Neural cell (in vitro differentiated cells): ENCODE results near the gene PDE11A. TPM values are rescaled to one million over a fixed set of nuclear protein-coding genes. Genes with fewer than 3 reads are reported as not detected.

Source experiments
- H2AFZ ChIP-seq: fragments of 200-600, 300-800 bp; sonication (generic), shearing (Covaris generic); 2 replicates; pipeline ENCODE4 v1.6.0; 2014; ENCODE audit warnings: low read depth, mild to moderate bottlenecking, antibody characterized with exemption, low read length, moderate library complexity
- H3F3A ChIP-seq: fragments of 200-600 bp; shearing (Covaris generic); 2 replicates; pipeline ENCODE4 v1.6.1; 2016; ENCODE audit warnings: mild to moderate bottlenecking, moderate library complexity, mixed read lengths, antibody characterized with exemption, low read length; ENCODE audit not compliant: insufficient read depth, poor library complexity, severe bottlenecking
- H3K27ac ChIP-seq: fragments of 200-600, 300-800 bp; sonication (generic), shearing (Covaris generic); 2 replicates; pipeline ENCODE4 v1.5.1; 2014; ENCODE audit warnings: mild to moderate bottlenecking, low read length, moderate library complexity
- H3K27me3 ChIP-seq: fragments of 300-800, 200-600 bp; sonication (generic), shearing (Covaris generic); 2 replicates; pipeline ENCODE4 v1.6.0; 2014; ENCODE audit warnings: mild to moderate bottlenecking, low read depth, low read length, moderate library complexity; ENCODE audit not compliant: insufficient read depth
- H3K36me3 ChIP-seq: fragments of 300-800, 200-600 bp; sonication (generic), shearing (Covaris generic); 2 replicates; pipeline ENCODE4 v1.5.1; 2014; ENCODE audit warnings: mild to moderate bottlenecking, antibody characterized with exemption, low read length, moderate library complexity; ENCODE audit not compliant: insufficient read depth
- H3K4me2 ChIP-seq: fragments of 300-800, 200-600 bp; sonication (generic), shearing (Covaris generic); 2 replicates; pipeline ENCODE4 v1.6.0; 2014; ENCODE audit warnings: mild to moderate bottlenecking, low read length
- H3K4me3 ChIP-seq: fragments of 300-800, 200-600 bp; sonication (generic), shearing (Covaris generic); 2 replicates; pipeline ENCODE4 v1.5.1; 2014; ENCODE audit warnings: mild to moderate bottlenecking, low read length, moderate library complexity
- H3K79me2 ChIP-seq: fragments of 200-600 bp; shearing (Covaris generic); replicated peaks from 2 replicates; pipeline ENCODE4 v1.6.0; 2014; ENCODE audit warnings: mild to moderate bottlenecking, low read length, moderate library complexity; ENCODE audit not compliant: insufficient read depth
- H3K9ac ChIP-seq: fragments of 300-800, 200-600 bp; sonication (generic), shearing (Covaris generic); 2 replicates; pipeline ENCODE4 v1.6.1; 2016; ENCODE audit warnings: mild to moderate bottlenecking, low read length, mixed read lengths
- H3K9me2 ChIP-seq: fragments of 200-600 bp; shearing (Covaris generic); 2 replicates; pipeline ENCODE4 v1.6.1; 2016; ENCODE audit warnings: mild to moderate bottlenecking, low read length, mixed read lengths; ENCODE audit not compliant: insufficient read depth
- H3K9me3 ChIP-seq: fragments of 200-600, 300-800 bp; sonication (generic), shearing (Covaris generic); 2 replicates; pipeline ENCODE4 v1.6.1; 2016; ENCODE audit warnings: mild to moderate bottlenecking, mixed run types, low read length, moderate library complexity, mixed read lengths
- H4K20me1 ChIP-seq: fragments of 200-600 bp; shearing (Covaris generic); 2 replicates; pipeline ENCODE4 v1.6.1; 2016; ENCODE audit warnings: mild to moderate bottlenecking, mixed run types; ENCODE audit not compliant: insufficient read depth
- CTCF ChIP-seq: fragments of 450-650 bp; IDR thresholded peaks from 2 replicates; pipeline ENCODE4 v1.5.1; 2014; ENCODE audit warnings: antibody characterized with exemption, mild to moderate bottlenecking, moderate library complexity; ENCODE audit not compliant: poor library complexity, severe bottlenecking
- EP300 ChIP-seq: fragments of 450-650 bp; conservative IDR thresholded peaks from 2 replicates; pipeline ENCODE4 v1.6.1; 2014; ENCODE audit warnings: antibody characterized with exemption, mild to moderate bottlenecking, moderate library complexity; ENCODE audit not compliant: poor library complexity, severe bottlenecking
- EZH2 ChIP-seq: fragments of 200-600, 300-800 bp; shearing (Covaris generic), sonication (generic); IDR thresholded peaks from 2 replicates; pipeline ENCODE4 v1.6.1; 2014; ENCODE audit warnings: antibody characterized with exemption, low read length, borderline replicate concordance, mild to moderate bottlenecking; ENCODE audit not compliant: insufficient read depth, poor library complexity, severe bottlenecking
- MXI1 ChIP-seq: fragments of 450-650 bp; conservative IDR thresholded peaks from 2 replicates; pipeline ENCODE4 v1.6.1; 2014; ENCODE audit warnings: antibody characterized with exemption, mild to moderate bottlenecking; ENCODE audit not compliant: poor library complexity, severe bottlenecking
- POLR2AphosphoS5 ChIP-seq: IDR thresholded peaks from 2 replicates; pipeline ENCODE4 v1.6.1; 2012
- RAD21 ChIP-seq: fragments of 450-650 bp; conservative IDR thresholded peaks from 2 replicates; pipeline ENCODE4 v1.6.1; 2014; ENCODE audit warnings: antibody characterized with exemption, mild to moderate bottlenecking, moderate library complexity
- REST ChIP-seq: IDR thresholded peaks from 2 replicates; pipeline ENCODE4 v1.6.1; 2012; ENCODE audit warnings: borderline replicate concordance
- SMC3 ChIP-seq: fragments of 450-650 bp; conservative IDR thresholded peaks from 2 replicates; pipeline ENCODE4 v1.6.1; 2014; ENCODE audit warnings: antibody characterized with exemption, mild to moderate bottlenecking, moderate library complexity; ENCODE audit not compliant: poor library complexity
- TAF1 ChIP-seq: IDR thresholded peaks from 2 replicates; pipeline ENCODE4 v1.6.1; 2012; ENCODE audit warnings: low read depth
- polyA plus RNA-seq: library from polyadenylated mRNA; depleted of rRNA; stranded (reverse); fragments of >200 nt; gene quantifications from 2 replicates; pipeline ENCODE4 v1.2.3, GENCODE V29; 2014

Gene PDE11A
- polyA plus RNA-seq, 1 donor from 2014 or later: 0.89 TPM

DNA sequence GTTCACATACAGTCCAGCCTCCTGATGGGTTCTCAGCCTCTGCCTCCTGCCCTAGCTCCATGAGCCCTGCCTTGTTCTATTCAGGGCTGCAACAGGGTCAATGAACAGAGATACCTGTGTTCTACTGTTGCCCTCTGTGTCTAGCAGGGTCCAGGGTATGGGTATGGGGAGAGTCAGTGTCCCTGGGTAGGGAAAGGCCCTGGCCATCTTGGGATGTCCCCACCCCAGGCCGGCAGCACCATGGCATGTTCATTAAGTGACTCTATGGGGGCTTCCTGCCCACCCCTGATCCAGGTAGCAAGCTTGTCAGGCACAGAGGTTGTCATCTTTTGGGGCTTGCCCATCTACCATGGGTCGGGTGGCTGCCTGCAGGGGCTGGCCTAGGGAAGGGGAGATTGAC, 13.5 kb downstream of the PDE11A start:
- Histone ChIP-seq H3K4me3 (no peak overlapping the region), H3K9me2 (no peaks in the 10 kb centered on the region), H3K27ac (no peak overlapping the region), H4K20me1 (no peaks in the 10 kb centered on the region), H3K9ac (no peak overlapping the region), H2AFZ (no peak overlapping the region), H3K79me2 (no peaks in the 10 kb centered on the region), H3K27me3 (no peaks in the 10 kb centered on the region), H3K9me3 (no peaks in the 10 kb centered on the region), H3K36me3 (no peaks in the 10 kb centered on the region), H3F3A (no peaks in the 10 kb centered on the region), H3K4me2 (no peak overlapping the region)
- TF ChIP-seq TAF1 (no peak), CTCF (no peak), SMC3 (no peak), POLR2AphosphoS5 (no peak), EZH2 (no peak), EP300 (no peak), REST (no peak), RAD21 (no peak), MXI1 (no peak)

DNA sequence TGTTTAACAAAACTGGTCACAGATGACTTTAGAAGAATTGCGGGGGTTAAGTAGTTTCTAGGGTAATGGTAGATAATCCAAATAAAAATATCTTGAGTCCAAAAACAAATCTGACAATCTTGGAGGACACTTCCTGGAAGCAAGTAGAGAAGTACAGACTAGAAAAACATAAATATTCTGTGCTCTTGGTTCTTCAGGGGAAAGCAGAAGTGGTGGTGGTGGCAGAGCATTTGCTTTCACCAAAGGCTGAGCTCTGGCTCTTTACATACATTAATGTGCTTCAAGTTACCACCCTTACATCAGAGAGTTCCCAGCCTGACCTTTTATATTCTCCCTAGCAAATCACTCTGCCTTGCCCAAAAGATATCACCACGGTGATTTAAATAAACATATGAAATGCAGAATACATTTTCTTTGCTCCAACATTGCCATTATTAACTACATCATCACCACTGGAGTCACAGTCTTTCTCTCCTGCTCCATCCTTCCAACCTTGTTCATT, 15.3 kb downstream of the PDE11A start:
- Histone ChIP-seq H3K9ac (no peak overlapping the region), H3K9me2 (no peaks in the 10 kb centered on the region), H4K20me1 (no peaks in the 10 kb centered on the region), H3F3A (no peaks in the 10 kb centered on the region), H3K27ac (no peak overlapping the region), H3K79me2 (no peaks in the 10 kb centered on the region), H3K36me3 (no peaks in the 10 kb centered on the region), H3K9me3 (no peaks in the 10 kb centered on the region), H3K27me3 (no peaks in the 10 kb centered on the region), H3K4me3 (no peak overlapping the region), H3K4me2 (no peak overlapping the region), H2AFZ (no peak overlapping the region)
- TF ChIP-seq MXI1 (no peak), TAF1 (no peak), REST (no peak), RAD21 (no peak), CTCF (no peak), EP300 (no peak), SMC3 (no peak), EZH2 (no peak), POLR2AphosphoS5 (no peak)
